ENCODE measurements around the gene SP100. TPM values are rescaled to one million over a fixed set of nuclear protein-coding genes. Genes with fewer than 3 reads are reported as not detected.
A peak's percentile ranks its signal among the peaks of the same experiment; 100 is the strongest.
"Not testable (repeated sequence)": the region's sequence is repeated elsewhere in the genome, so short reads cannot be mapped to it uniquely, and the experiment has no call there.

The SP100 gene
- total RNA-seq, 6 experiments from 2014 or later, result 24.2 to 55.5 (median 46.8) TPM

- Histone ChIP-seq H3K27me3 (no peaks in the 10 kb centered on the region), H3K36me3 (peaks cover 0 to 2% (median 0%) of the 10 kb centered on the region in 4 donors), H3K9me3 (no peaks in the 10 kb centered on the region), H3K4me3 (no peak overlapping the region), H3K27ac (no peak overlapping the region), H3K4me1 (no peaks in the 10 kb centered on the region)
- DNase-seq (no peak), ATAC-seq (peak in 2 of 4 donors; percentile 27 to 34)
- intact Hi-C loops (cut with DNase I), result no loop called here
- no peak for TF ChIP-seq CTCF (IDR thresholded peaks at IDR 0.05)
- TF ChIP-seq POLR2A (IDR thresholded peaks at IDR 0.05), result no peak
- WGBS (ENCODE audit: insufficient coverage, low coverage, low lambda C conversion rate, missing lambda C conversion rate), result 87% methylated on average over 4 of the region's 4 CpGs
Measured at GRCh38 chr2:230434677-230435324, 18.8 kb downstream of the SP100 start.

- ATAC-seq, result no peak
- Histone ChIP-seq H3K4me1 (no peaks in the 10 kb centered on the region), H3K27ac (no peak overlapping the region), H3K36me3 (peaks cover 0 to 2% (median 0%) of the 10 kb centered on the region in 4 donors), H3K27me3 (no peaks in the 10 kb centered on the region), H3K4me3 (no peak overlapping the region), H3K9me3 (no peaks in the 10 kb centered on the region)
- intact Hi-C loops (cut with DNase I), result no loop called here
- WGBS (ENCODE audit: insufficient coverage, low coverage, low lambda C conversion rate, missing lambda C conversion rate), result 85% methylated on average over 2 of the region's 2 CpGs
- no peak for TF ChIP-seq CTCF (IDR thresholded peaks at IDR 0.05)
- no peak for DNase-seq
Measured at GRCh38 chr2:230435431-230435830, 19.4 kb downstream of the SP100 start.

- intact Hi-C loops (cut with DNase I); H3K36me3 ChIP-seq; H3K9me3 ChIP-seq; H3K27ac ChIP-seq; H3K27me3 ChIP-seq; DNase-seq; ATAC-seq; H3K4me1 ChIP-seq; H3K4me3 ChIP-seq: not testable (repeated sequence)
Measured at GRCh38 chr2:230439121-230439520, 23.1 kb downstream of the SP100 start.

- Histone ChIP-seq H3K27me3 (no peaks in the 10 kb centered on the region), H3K4me1 (no peaks in the 10 kb centered on the region), H3K27ac (no peak overlapping the region), H3K4me3 (no peak overlapping the region), H3K36me3 (peaks cover 0 to 10% (median 3%) of the 10 kb centered on the region in 4 donors), H3K9me3 (no peaks in the 10 kb centered on the region)
- intact Hi-C loops (cut with DNase I), result no loop called here
- ATAC-seq (peak in 1 of 4 donors; percentile 22), DNase-seq (no peak)
- TF ChIP-seq CTCF (IDR thresholded peaks at IDR 0.05) (no peak), POLR2A (IDR thresholded peaks at IDR 0.05) (no peak)
- WGBS (ENCODE audit: insufficient coverage, low coverage, low lambda C conversion rate, missing lambda C conversion rate), result 40% methylated on average over 2 of the region's 2 CpGs
Measured at GRCh38 chr2:230439590-230439989, 23.6 kb downstream of the SP100 start.

GRCh38 chr2:230441227-230441897 is 25.4 kb downstream of the SP100 start:
- no peak for TF ChIP-seq POLR2A (IDR thresholded peaks at IDR 0.05)
- ATAC-seq (peak; percentile 43 to 71 (median 52)), DNase-seq (no peak)
- Histone ChIP-seq H3K4me1 (no peaks in the 10 kb centered on the region), H3K36me3 (peaks cover 0 to 24% (median 4%) of the 10 kb centered on the region in 4 donors), H3K9me3 (no peaks in the 10 kb centered on the region), H3K27ac (no peak overlapping the region), H3K4me3 (no peak overlapping the region), H3K27me3 (no peaks in the 10 kb centered on the region)
- intact Hi-C loops (cut with DNase I), result no loop called here
- 57% methylated on average over 4 of the region's 4 CpGs for WGBS (ENCODE audit: insufficient coverage, low coverage, low lambda C conversion rate, missing lambda C conversion rate)

All from right lobe of liver (tissue), 6 donors.